ENCODE data around the gene ANKRD52. TPM values are rescaled to one million over a fixed set of nuclear protein-coding genes. Genes with fewer than 3 reads are reported as not detected.

The ANKRD52 gene
- polyA plus RNA-seq, 6 donors from 2014 or later, result 2.3 to 13.2 (median 8.0) TPM

- H3K27ac Mint-ChIP-seq, result peak within 1 kb of the TSS; percentile 96 to 100 (median 98)
- H3K36me3 Mint-ChIP-seq, result no peaks in the 10 kb centered on the region
- DNase-seq, result peak; percentile 84
- peak within 1 kb of the TSS; percentile 88 to 99 (median 95) for H3K4me3 Mint-ChIP-seq
- no peaks in the 10 kb centered on the region for H3K27me3 Mint-ChIP-seq
- peak; percentile 83 to 86 for ATAC-seq (ENCODE audit: low read depth in 2 of 2)
- H3K9me3 Mint-ChIP-seq, result no peaks in the 10 kb centered on the region
- peaks cover 43 to 48% (median 44%) of the 10 kb centered on the region in 3 donors for H3K4me1 Mint-ChIP-seq
These were observed 68.9 kb downstream of the ANKRD52 start, which contains the start of gene SMARCC2 for GRCh38 chr12:56189099-56189917. SMARCC2 (minus strand) TSS chr12:56189483; CDS start chr12:56189461, 22 bp downstream.

GRCh38 chr12:56188778-56189098 is 69.4 kb downstream of the ANKRD52 start:
- peak; percentile 23 for DNase-seq
- H3K36me3 Mint-ChIP-seq, result no peaks in the 10 kb centered on the region
- peak overlapping the region in 5 of 6 donors; percentile 58 to 100 (median 92) for H3K27ac Mint-ChIP-seq
- ATAC-seq (ENCODE audit: low read depth in 2 of 2), result no peak
- H3K4me1 Mint-ChIP-seq, result peaks cover 40 to 48% (median 44%) of the 10 kb centered on the region in 3 donors
- H3K9me3 Mint-ChIP-seq, result no peaks in the 10 kb centered on the region
- peak overlapping the region; percentile 84 to 96 (median 92) for H3K4me3 Mint-ChIP-seq
- H3K27me3 Mint-ChIP-seq, result no peaks in the 10 kb centered on the region

GRCh38 chr12:56188131-56188777 is 69.9 kb downstream of the ANKRD52 start:
- no peak for ATAC-seq (ENCODE audit: low read depth in 2 of 2)
- no peaks in the 10 kb centered on the region for H3K36me3 Mint-ChIP-seq
- peak overlapping the region; percentile 58 to 100 (median 88) for H3K27ac Mint-ChIP-seq

More at GRCh38 chr12:56188131-56188777, 69.9 kb downstream of the ANKRD52 start:
- no peak for DNase-seq
- no peaks in the 10 kb centered on the region for H3K9me3 Mint-ChIP-seq
- peaks cover 38 to 47% (median 41%) of the 10 kb centered on the region in 3 donors for H3K4me1 Mint-ChIP-seq
- no peaks in the 10 kb centered on the region for H3K27me3 Mint-ChIP-seq
- H3K4me3 Mint-ChIP-seq, result peak overlapping the region; percentile 84 to 96 (median 92)

Other genes with a start within 250 kb of the ANKRD52 start
- under 1 TPM in 5 of 6 donors, not detected in 1; 0.14 to 0.32 (median 0.25) TPM for gene IKZF4, start 237.3 kb downstream of the ANKRD52 start, polyA plus RNA-seq (ENCODE audit: low read depth in 6 of 6)
- 100 to 1,000 TPM; 199 to 764 (median 532) TPM for gene RPS26, start 216.5 kb downstream of the ANKRD52 start, polyA plus RNA-seq (ENCODE audit: low read depth in 6 of 6)
- not detected for gene ERBB3, start 178.2 kb downstream of the ANKRD52 start, polyA plus RNA-seq (ENCODE audit: low read depth in 6 of 6)
- gene PA2G4, start 153.8 kb downstream of the ANKRD52 start, polyA plus RNA-seq (ENCODE audit: low read depth in 6 of 6), result 100 to 1,000 TPM; 124 to 141 (median 132) TPM
- gene RPL41, start 141.8 kb downstream of the ANKRD52 start, polyA plus RNA-seq (ENCODE audit: low read depth in 6 of 6), result 1,000 to 10,000 TPM; 5,503 to 9,903 (median 8,851) TPM
- gene ZC3H10, start 140.1 kb downstream of the ANKRD52 start, polyA plus RNA-seq (ENCODE audit: low read depth in 6 of 6), result 1 to 10 TPM; 1.0 to 7.8 (median 3.4) TPM
- 100 to 1,000 TPM; 145 to 293 (median 196) TPM for gene ESYT1, start 130.1 kb downstream of the ANKRD52 start, polyA plus RNA-seq (ENCODE audit: low read depth in 6 of 6)
- 10 to 100 TPM; 14.2 to 35.1 (median 20.2) TPM for gene MYL6B, start 105.8 kb downstream of the ANKRD52 start, polyA plus RNA-seq (ENCODE audit: low read depth in 6 of 6)
- 1,000 to 10,000 TPM; 1,680 to 2,679 (median 1,914) TPM for gene MYL6, start 100.0 kb downstream of the ANKRD52 start, polyA plus RNA-seq (ENCODE audit: low read depth in 6 of 6)
- gene SMARCC2, start 68.9 kb downstream of the ANKRD52 start, polyA plus RNA-seq (ENCODE audit: low read depth in 6 of 6), result 100 to 1,000 TPM in 1 of 6 donors, 10 to 100 TPM in 5; 33.3 to 112 (median 64.8) TPM
- gene RNF41, start 36.5 kb downstream of the ANKRD52 start, polyA plus RNA-seq (ENCODE audit: low read depth in 6 of 6), result 100 to 1,000 TPM in 5 of 6 donors, 10 to 100 TPM in 1; 95.2 to 136 (median 109) TPM
- 1 to 10 TPM in 5 of 6 donors, under 1 TPM in 1; 0.73 to 5.7 (median 3.9) TPM for gene NABP2, start 34.0 kb downstream of the ANKRD52 start, polyA plus RNA-seq (ENCODE audit: low read depth in 6 of 6)
- gene SLC39A5, start 28.3 kb downstream of the ANKRD52 start, polyA plus RNA-seq (ENCODE audit: low read depth in 6 of 6), result not detected
- gene COQ10A, start 8.6 kb upstream of the ANKRD52 start, polyA plus RNA-seq (ENCODE audit: low read depth in 6 of 6), result 10 to 100 TPM in 5 of 6 donors, 1 to 10 TPM in 1; 9.5 to 16.6 (median 14.2) TPM
- 10 to 100 TPM; 60.8 to 88.7 (median 72.1) TPM for gene CS, start 41.9 kb upstream of the ANKRD52 start, polyA plus RNA-seq (ENCODE audit: low read depth in 6 of 6)
- 100 to 1,000 TPM; 134 to 210 (median 152) TPM for gene CNPY2, start 57.6 kb upstream of the ANKRD52 start, polyA plus RNA-seq (ENCODE audit: low read depth in 6 of 6)
- gene PAN2, start 75.6 kb upstream of the ANKRD52 start, polyA plus RNA-seq (ENCODE audit: low read depth in 6 of 6), result 10 to 100 TPM in 5 of 6 donors, 1 to 10 TPM in 1; 10.0 to 15.3 (median 13.6) TPM
- gene IL23A, start 80.5 kb upstream of the ANKRD52 start, polyA plus RNA-seq (ENCODE audit: low read depth in 6 of 6), result 10 to 100 TPM in 4 of 6 donors, 1 to 10 TPM in 2; 8.0 to 15.6 (median 12.9) TPM
- 100 to 1,000 TPM; 119 to 150 (median 131) TPM for gene STAT2, start 101.7 kb upstream of the ANKRD52 start, polyA plus RNA-seq (ENCODE audit: low read depth in 6 of 6)
- not detected for gene APOF, start 104.5 kb upstream of the ANKRD52 start, polyA plus RNA-seq (ENCODE audit: low read depth in 6 of 6)
- gene TIMELESS, start 191.0 kb upstream of the ANKRD52 start, polyA plus RNA-seq (ENCODE audit: low read depth in 6 of 6), result 10 to 100 TPM; 16.8 to 30.5 (median 25.8) TPM
- gene MIP, start 196.3 kb upstream of the ANKRD52 start, polyA plus RNA-seq (ENCODE audit: low read depth in 6 of 6), result not detected
- 1 to 10 TPM in 5 of 6 donors, under 1 TPM in 1; 0.59 to 2.6 (median 2.0) TPM for gene SPRYD4, start 210.2 kb upstream of the ANKRD52 start, polyA plus RNA-seq (ENCODE audit: low read depth in 6 of 6)
- 1 to 10 TPM in 3 of 6 donors, under 1 TPM in 2, not detected in 1; 0.95 to 1.9 (median 1.6) TPM for gene GLS2, start 229.8 kb upstream of the ANKRD52 start, polyA plus RNA-seq (ENCODE audit: low read depth in 6 of 6)